HG03060 (cell line): ENCODE data around the gene YWHAE.

Source experiments
- ATAC-seq: cut with Tn5 transposase; IDR thresholded peaks from one replicate; pipeline ENCODE4 v1.9.1; 2021; ENCODE audit warnings: low read depth, moderate number of reproducible peaks; ENCODE audit not compliant: unreplicated experiment

The YWHAE gene

GRCh38 chr17:1298606-1299005 lies 101.4 kb downstream of the YWHAE start:
- no peak for ATAC-seq
